ENCODE results near the gene SNX9.

The SNX9 gene

DNA sequence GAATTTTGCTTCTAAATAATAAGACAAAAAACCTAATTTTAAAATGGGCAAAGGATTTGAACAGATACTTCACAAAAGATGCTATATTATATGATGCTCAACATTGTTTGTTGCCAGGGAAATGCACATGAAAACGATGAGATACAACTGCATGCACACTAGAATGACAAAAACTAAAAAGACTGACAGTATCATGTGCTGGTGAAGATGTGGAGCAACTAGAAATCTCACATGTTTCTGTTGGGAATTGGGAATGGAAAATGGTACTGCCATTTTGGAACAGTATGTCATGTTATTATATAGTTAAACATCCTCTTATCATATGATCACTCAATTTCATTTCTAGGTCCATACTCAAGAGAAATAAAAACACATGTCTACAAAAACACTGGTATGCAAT, 13.4 kb upstream of the SNX9 start:
- H3K27me3 ChIP-seq (ENCODE audit: low read depth, low read length): peaks cover 13% of the 10 kb centered on the region
- H3K4me1 ChIP-seq (ENCODE audit: low read length): peaks cover 3% of the 10 kb centered on the region
- H3K9ac ChIP-seq (ENCODE audit: low read length): no peak overlapping the region
- peaks cover 4% of the 10 kb centered on the region for H3K36me3 ChIP-seq (replicated peaks; ENCODE audit: low read depth, low read length)
- no peak for TF ChIP-seq EZH2phosphoT487 (IDR thresholded peaks at IDR 0.05; ENCODE audit: low read depth)
- TF ChIP-seq, protein P1, sequence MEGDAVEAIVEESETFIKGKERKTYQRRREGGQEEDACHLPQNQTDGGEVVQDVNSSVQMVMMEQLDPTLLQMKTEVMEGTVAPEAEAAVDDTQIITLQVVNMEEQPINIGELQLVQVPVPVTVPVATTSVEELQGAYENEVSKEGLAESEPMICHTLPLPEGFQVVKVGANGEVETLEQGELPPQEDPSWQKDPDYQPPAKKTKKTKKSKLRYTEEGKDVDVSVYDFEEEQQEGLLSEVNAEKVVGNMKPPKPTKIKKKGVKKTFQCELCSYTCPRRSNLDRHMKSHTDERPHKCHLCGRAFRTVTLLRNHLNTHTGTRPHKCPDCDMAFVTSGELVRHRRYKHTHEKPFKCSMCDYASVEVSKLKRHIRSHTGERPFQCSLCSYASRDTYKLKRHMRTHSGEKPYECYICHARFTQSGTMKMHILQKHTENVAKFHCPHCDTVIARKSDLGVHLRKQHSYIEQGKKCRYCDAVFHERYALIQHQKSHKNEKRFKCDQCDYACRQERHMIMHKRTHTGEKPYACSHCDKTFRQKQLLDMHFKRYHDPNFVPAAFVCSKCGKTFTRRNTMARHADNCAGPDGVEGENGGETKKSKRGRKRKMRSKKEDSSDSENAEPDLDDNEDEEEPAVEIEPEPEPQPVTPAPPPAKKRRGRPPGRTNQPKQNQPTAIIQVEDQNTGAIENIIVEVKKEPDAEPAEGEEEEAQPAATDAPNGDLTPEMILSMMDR (IDR thresholded peaks at IDR 0.05; ENCODE audit: low read depth, low read length): no peak
- no peaks in the 10 kb centered on the region for H4K20me1 ChIP-seq (ENCODE audit: insufficient read depth, low read length)
- no peak overlapping the region for H3K27ac ChIP-seq (ENCODE audit: low read length)
- H2AFZ ChIP-seq (ENCODE audit: low read depth, low read length): no peak overlapping the region
- H3K79me2 ChIP-seq (ENCODE audit: low read length): no peaks in the 10 kb centered on the region
- no peak overlapping the region for H3K4me2 ChIP-seq (ENCODE audit: low read length)
- no peak overlapping the region for H3K4me3 ChIP-seq (ENCODE audit: low read length)
- H3K9me3 ChIP-seq (ENCODE audit: insufficient read depth, low read length): no peaks in the 10 kb centered on the region

DNA sequence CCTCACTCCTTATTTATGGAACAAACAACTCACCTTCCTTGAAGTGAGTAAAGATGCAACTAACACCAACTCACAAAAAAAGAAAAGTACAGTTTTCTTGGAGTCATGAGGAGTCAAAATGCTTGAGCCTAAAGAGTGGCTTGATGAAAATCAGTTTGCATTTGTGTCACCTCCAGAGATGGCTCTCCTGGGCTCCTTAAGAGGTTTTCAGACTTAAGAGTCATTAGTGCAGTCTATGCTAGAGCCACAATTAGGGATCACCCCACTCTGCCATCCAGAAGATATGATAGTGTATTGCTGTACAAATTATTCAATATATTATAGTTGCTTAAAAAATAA, 11.9 kb upstream of the SNX9 start:
- H4K20me1 ChIP-seq (ENCODE audit: insufficient read depth, low read length): no peaks in the 10 kb centered on the region
- no peak overlapping the region for H3K4me2 ChIP-seq (ENCODE audit: low read length)
- peaks cover 4% of the 10 kb centered on the region for H3K36me3 ChIP-seq (replicated peaks; ENCODE audit: low read depth, low read length)
- no peak overlapping the region for H3K27ac ChIP-seq (ENCODE audit: low read length)
- H3K9me3 ChIP-seq (ENCODE audit: insufficient read depth, low read length): no peaks in the 10 kb centered on the region
- peaks cover 4% of the 10 kb centered on the region; the same call in 1 of the 2 replicates for H3K4me1 ChIP-seq (ENCODE audit: low read length)
- H3K79me2 ChIP-seq (ENCODE audit: low read length): no peaks in the 10 kb centered on the region
- no peak overlapping the region for H3K4me3 ChIP-seq (ENCODE audit: low read length)
- TF ChIP-seq, protein P1 (IDR thresholded peaks at IDR 0.05; ENCODE audit: low read depth, low read length): no peak
- no peak for TF ChIP-seq EZH2phosphoT487 (IDR thresholded peaks at IDR 0.05; ENCODE audit: low read depth)
- H3K27me3 ChIP-seq (ENCODE audit: low read depth, low read length): peaks cover 13% of the 10 kb centered on the region
- no peak overlapping the region for H2AFZ ChIP-seq (ENCODE audit: low read depth, low read length)
- H3K9ac ChIP-seq (ENCODE audit: low read length): no peak overlapping the region

GRCh38 chr6:157811476-157812173, 11.4 kb upstream of the SNX9 start:
- no peak overlapping the region for H3K4me3 ChIP-seq (ENCODE audit: low read length)
- peaks cover 4% of the 10 kb centered on the region for H3K36me3 ChIP-seq (replicated peaks; ENCODE audit: low read depth, low read length)
- no peaks in the 10 kb centered on the region for H3K79me2 ChIP-seq (ENCODE audit: low read length)
- H3K9me3 ChIP-seq (ENCODE audit: insufficient read depth, low read length): no peaks in the 10 kb centered on the region
- no peak overlapping the region for H3K4me2 ChIP-seq (ENCODE audit: low read length)
- H3K27ac ChIP-seq (ENCODE audit: low read length): no peak overlapping the region
- H4K20me1 ChIP-seq (ENCODE audit: insufficient read depth, low read length): no peaks in the 10 kb centered on the region
- no peak overlapping the region for H3K9ac ChIP-seq (ENCODE audit: low read length)
- H3K27me3 ChIP-seq (ENCODE audit: low read depth, low read length): peaks cover 18% of the 10 kb centered on the region
- H3K4me1 ChIP-seq (ENCODE audit: low read length): peaks cover 4% of the 10 kb centered on the region; the same call in 1 of the 2 replicates
- no peak for TF ChIP-seq EZH2phosphoT487 (IDR thresholded peaks at IDR 0.05; ENCODE audit: low read depth)
- TF ChIP-seq, protein P1 (IDR thresholded peaks at IDR 0.05; ENCODE audit: low read depth, low read length): no peak
- no peak overlapping the region for H2AFZ ChIP-seq (ENCODE audit: low read depth, low read length)

DNA sequence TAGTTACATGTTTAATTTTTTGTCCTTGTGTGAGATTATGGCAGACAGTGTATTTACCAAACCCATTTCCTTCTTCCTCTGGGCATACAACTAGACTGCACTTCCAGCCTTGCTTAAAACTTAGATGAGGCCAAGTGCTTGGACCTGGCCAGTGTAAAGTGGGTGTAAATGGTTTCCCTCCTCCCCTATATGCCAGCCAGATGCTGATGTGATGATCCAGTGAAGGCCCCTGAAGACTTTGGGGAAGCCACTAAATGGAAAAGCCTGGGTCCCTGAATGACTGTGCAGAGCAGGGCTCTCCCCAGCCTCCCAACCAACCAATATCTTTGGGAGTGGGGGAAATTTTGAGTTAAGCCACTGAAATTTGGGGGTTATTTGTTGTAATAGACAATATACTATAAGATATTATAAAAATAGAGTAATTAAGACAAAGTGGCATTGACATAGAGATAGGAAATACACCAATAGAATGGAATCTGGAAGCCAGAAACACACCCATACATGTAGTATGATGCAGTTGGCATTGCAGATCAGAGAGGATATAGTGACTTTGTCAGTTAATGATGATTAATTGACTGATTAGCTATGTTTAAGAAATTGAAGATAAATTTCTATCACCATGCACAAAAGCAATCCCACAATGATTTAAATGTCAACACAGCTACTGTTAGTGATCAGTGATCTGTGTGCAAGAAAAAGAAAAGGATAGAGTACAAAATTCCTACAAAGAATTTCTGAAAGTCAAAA, 10.4 kb upstream of the SNX9 start:
- TF ChIP-seq, protein P1 (IDR thresholded peaks at IDR 0.05; ENCODE audit: low read depth, low read length): no peak
- no peak for TF ChIP-seq EZH2phosphoT487 (IDR thresholded peaks at IDR 0.05; ENCODE audit: low read depth)
- no peak overlapping the region for H3K9ac ChIP-seq (ENCODE audit: low read length)
- no peak overlapping the region for H3K4me2 ChIP-seq (ENCODE audit: low read length)
- peaks cover 4% of the 10 kb centered on the region; the same call in 1 of the 2 replicates for H3K4me1 ChIP-seq (ENCODE audit: low read length)
- H2AFZ ChIP-seq (ENCODE audit: low read depth, low read length): no peak overlapping the region
- H3K27me3 ChIP-seq (ENCODE audit: low read depth, low read length): peaks cover 23% of the 10 kb centered on the region
- H3K9me3 ChIP-seq (ENCODE audit: insufficient read depth, low read length): no peaks in the 10 kb centered on the region
- peaks cover 4% of the 10 kb centered on the region for H3K36me3 ChIP-seq (replicated peaks; ENCODE audit: low read depth, low read length)
- no peak overlapping the region for H3K4me3 ChIP-seq (ENCODE audit: low read length)
- H4K20me1 ChIP-seq (ENCODE audit: insufficient read depth, low read length): no peaks in the 10 kb centered on the region
- no peaks in the 10 kb centered on the region for H3K79me2 ChIP-seq (ENCODE audit: low read length)
- H3K27ac ChIP-seq (ENCODE audit: low read length): no peak overlapping the region

Measured in OCI-LY3 (cell line).